H1 (cell line): Measurements from ENCODE around the gene PDRG1. TPM values are rescaled to one million over a fixed set of nuclear protein-coding genes. Genes with fewer than 3 reads are reported as not detected.

Experiments used
- CTCF ChIA-PET: fragments of 300-600 bp; sonication (Branson Sonifier 250); formaldehyde crosslinking; loops from one replicate; lab custom pipeline; 2021; ENCODE audit not compliant: partially characterized antibody; lab: Charles Lee
- POLR2A ChIA-PET: fragments of 300-600 bp; sonication (Branson Sonifier 250); formaldehyde crosslinking; loops from one replicate; lab custom pipeline; 2021; ENCODE audit warnings: inconsistent platforms; ENCODE audit not compliant: partially characterized antibody; lab: Charles Lee
- DNase-seq, 2 experiments: peaks; one replicate each; pipeline versions ENCODE4 v3.0.0 to v3.0.0-alpha.2; 2010 to 2022; ENCODE audit warnings: low spot score in 2 of 2, low read depth in 1 of 2, mixed read lengths in 1 of 2
- FAIRE-seq: peaks from 2 replicates; lab custom pipeline; 2011; peaks lifted over from hg19 to GRCh38; lab: Jason Lieb, UNC
- H2AFZ ChIP-seq: 2 replicates; pipeline ENCODE4 v1.8.1; 2012; ENCODE audit warnings: low read length, inconsistent platforms
- H2AK5ac ChIP-seq: 2 replicates; pipeline ENCODE4 v1.6.1; 2013; ENCODE audit warnings: low read depth, low read length
- H2BK120ac ChIP-seq: replicated peaks from 2 replicates; pipeline ENCODE3; 2013; ENCODE audit warnings: low read depth, low read length, inconsistent platforms
- H2BK12ac ChIP-seq: 2 replicates; pipeline ENCODE4 v1.6.1; 2013; ENCODE audit warnings: low read depth, low read length
- H2BK15ac ChIP-seq: 2 replicates; pipeline ENCODE4 v1.6.1; 2013; ENCODE audit warnings: low read length
- H2BK20ac ChIP-seq: 2 replicates; pipeline ENCODE4 v1.6.1; 2013; ENCODE audit warnings: low read length
- H2BK5ac ChIP-seq: 2 replicates; pipeline ENCODE4 v1.6.1; 2013; ENCODE audit warnings: low read depth, low read length
- H3K14ac ChIP-seq: 2 replicates; pipeline ENCODE4 v1.6.1; 2013; ENCODE audit warnings: inconsistent platforms; ENCODE audit not compliant: insufficient read length
- H3K18ac ChIP-seq: 2 replicates; pipeline ENCODE4 v1.6.1; 2013; ENCODE audit warnings: low read length; ENCODE audit errors: extremely low read depth
- H3K23ac ChIP-seq: 2 replicates; pipeline ENCODE4 v1.6.1; 2013; ENCODE audit warnings: inconsistent platforms; ENCODE audit not compliant: insufficient read length
- H3K23me2 ChIP-seq: 2 replicates; pipeline ENCODE4 v1.6.1; 2013; ENCODE audit warnings: low read depth, low read length
- H3K27ac ChIP-seq: 2 replicates; pipeline ENCODE4 v1.6.1; 2011; ENCODE audit warnings: low read depth, low read length, inconsistent platforms
- H3K27me3 ChIP-seq, 4 experiments: replicated peaks in 1 of 4; 1 replicate in 1 of 4; 2 replicates in 3 of 4; pipeline versions ENCODE4 v1.6.1 to v1.8.1; 2011 to 2013; ENCODE audit warnings: low read length in 3 of 4, mild to moderate bottlenecking in 3 of 4, inconsistent platforms in 2 of 4, mixed read lengths in 2 of 4, moderate library complexity in 1 of 4; ENCODE audit not compliant: control insufficient read depth in 3 of 4, insufficient read depth in 3 of 4; ENCODE audit errors: extremely low read depth in 1 of 4
- H3K36me3 ChIP-seq, 4 experiments: 2 replicates each; pipeline versions ENCODE4 v1.6.1 to v1.8.1; 2011 to 2013; ENCODE audit warnings: mild to moderate bottlenecking in 4 of 4, low read length in 3 of 4, moderate library complexity in 2 of 4, control low read depth in 1 of 4, inconsistent platforms in 1 of 4; ENCODE audit not compliant: insufficient read depth in 4 of 4, control insufficient read depth in 2 of 4
- H3K4ac ChIP-seq: replicated peaks from 2 replicates; pipeline ENCODE3; 2013; ENCODE audit warnings: low read length, low read depth, mixed read lengths, inconsistent platforms; ENCODE audit not compliant: insufficient read length
- H3K4me1 ChIP-seq, 4 experiments: replicated peaks in 1 of 4; 1 replicate in 1 of 4; 2 replicates in 3 of 4; pipeline versions ENCODE4 v1.6.1 to v1.8.1; 2011 to 2013; ENCODE audit warnings: low read length in 3 of 4, inconsistent platforms in 2 of 4, mixed read lengths in 1 of 4; ENCODE audit not compliant: insufficient read depth in 4 of 4, control insufficient read depth in 3 of 4
- H3K4me2 ChIP-seq, 2 experiments: 2 replicates each; pipeline versions ENCODE4 v1.6.1 to v1.8.1; 2011 to 2013; ENCODE audit warnings: low read depth in 2 of 2, low read length in 2 of 2, control low read depth in 1 of 2, inconsistent platforms in 1 of 2, mild to moderate bottlenecking in 1 of 2; ENCODE audit not compliant: insufficient read depth in 1 of 2
- H3K4me3 ChIP-seq, 4 experiments: fragments of 200-600, 300-600 bp in 1 of 4; sonication (generic), shearing (Covaris generic), sonication (Bioruptor Twin) in 1 of 4; 2 replicates each; pipeline versions ENCODE4 v1.5.1 to v1.8.1; 2011 to 2016; ENCODE audit warnings: low read length in 4 of 4, low read depth in 3 of 4, control low read depth in 2 of 4, inconsistent platforms in 2 of 4, mild to moderate bottlenecking in 2 of 4, mixed read lengths in 1 of 4, moderate library complexity in 1 of 4; ENCODE audit not compliant: insufficient read depth in 2 of 4; ENCODE audit errors: extremely low read depth in 1 of 4
- H3K56ac ChIP-seq: replicated peaks from 2 replicates; pipeline ENCODE3; 2013; ENCODE audit warnings: low read depth, mild to moderate bottlenecking, mixed read lengths, low read length, inconsistent platforms; ENCODE audit not compliant: insufficient read length
- H3K79me1 ChIP-seq: 2 replicates; pipeline ENCODE4 v1.6.1; 2013; ENCODE audit warnings: low read depth, low read length, control low read depth
- H3K79me2 ChIP-seq, 2 experiments: 2 replicates each; pipeline versions ENCODE4 v1.6.1 to v1.8.1; 2012 to 2013; ENCODE audit warnings: low read length in 2 of 2, mild to moderate bottlenecking in 2 of 2, inconsistent platforms in 1 of 2; ENCODE audit not compliant: insufficient read depth in 2 of 2, control insufficient read depth in 1 of 2
- H3K9ac ChIP-seq, 4 experiments: replicated peaks in 1 of 4; 1 replicate in 1 of 4; 2 replicates in 3 of 4; pipeline versions ENCODE4 v1.6.1 to v1.8.1; 2011 to 2013; ENCODE audit warnings: low read depth in 3 of 4, low read length in 3 of 4, control low read depth in 2 of 4, mild to moderate bottlenecking in 2 of 4, moderate library complexity in 2 of 4, inconsistent platforms in 1 of 4; ENCODE audit errors: extremely low read depth in 1 of 4
- H3K9me3 ChIP-seq, 2 experiments: 2 replicates each; pipeline versions ENCODE4 v1.6.1 to v1.8.1; 2012 to 2013; ENCODE audit warnings: mild to moderate bottlenecking in 2 of 2, moderate library complexity in 2 of 2, control low read depth in 1 of 2, inconsistent platforms in 1 of 2, low read depth in 1 of 2, low read length in 1 of 2, mixed read lengths in 1 of 2; ENCODE audit not compliant: insufficient read depth in 2 of 2
- H4K20me1 ChIP-seq, 2 experiments: replicated peaks in 1 of 2; 2 replicates each; pipeline versions ENCODE3 to v1.8.1; 2011 to 2013; ENCODE audit warnings: inconsistent platforms in 2 of 2, low read length in 2 of 2, mild to moderate bottlenecking in 1 of 2; ENCODE audit not compliant: insufficient read depth in 2 of 2, control insufficient read depth in 1 of 2
- H4K5ac ChIP-seq: 2 replicates; pipeline ENCODE4 v1.6.1; 2013; ENCODE audit warnings: low read length, low read depth, mixed read lengths, inconsistent platforms; ENCODE audit not compliant: insufficient read length
- H4K8ac ChIP-seq: 2 replicates; pipeline ENCODE4 v1.8.0; 2013; ENCODE audit warnings: mild to moderate bottlenecking, moderate library complexity, low read length, inconsistent platforms; ENCODE audit not compliant: insufficient read depth; ENCODE audit errors: extremely low read depth
- H4K91ac ChIP-seq: replicated peaks from 2 replicates; pipeline ENCODE3; 2013; ENCODE audit warnings: low read length, mixed read lengths, inconsistent platforms; ENCODE audit not compliant: insufficient read length
- FOSL1 ChIP-seq: IDR thresholded peaks from 2 replicates; pipeline ENCODE4 v1.6.1; 2011; ENCODE audit warnings: mild to moderate bottlenecking, low read depth, low read length, moderate library complexity; ENCODE audit not compliant: insufficient read depth
- JUN ChIP-seq: IDR thresholded peaks from 2 replicates; pipeline ENCODE4 v1.6.1; 2011; ENCODE audit warnings: low read depth, mild to moderate bottlenecking, improper control_type of control experiment, low read length
- WGBS, 2 experiments: shearing (Covaris generic) in 1 of 2; methylation state at CpG; one replicate each; pipeline versions ENCODE4 v1.1.6 to v1.1.7; 2013 to 2015; ENCODE audit warnings: low lambda C conversion rate in 2 of 2, mixed read lengths in 2 of 2, inconsistent platforms in 1 of 2, low coverage in 1 of 2, missing lambda C conversion rate in 1 of 2; ENCODE audit not compliant: insufficient replicate concordance in 2 of 2, insufficient coverage in 1 of 2, insufficient read length in 1 of 2; ENCODE audit errors: extremely low coverage in 1 of 2, missing lambda C conversion rate in 1 of 2; 5-methylcytosine and 5-hydroxymethylcytosine counted together
- polyA plus RNA-seq, 7 experiments: library from polyadenylated mRNA; depleted of rRNA in 3 of 7; stranded (reverse) in 5 of 7; unstranded in 2 of 7; fragments of >200 nt in 5 of 7; fragments of 200-250 nt in 2 of 7; gene quantifications; 1 replicate in 5 of 7; 2 replicates in 1 of 7; 4 replicates in 1 of 7; pipeline versions ENCODE4 v1.2.1 to v1.2.3, GENCODE V29; 2011 to 2013; ENCODE audit warnings: missing spikeins in 2 of 7, mixed read lengths in 2 of 7
- total RNA-seq: library from RNA; stranded (reverse); fragmentation: NEBNext Ultra II Directional; extraction: Animal tissue kit (Norgen Biotek cat#: 25700); gene quantifications from 2 replicates; pipeline ENCODE4 v1.2.1, GENCODE V29; 2021

Gene PDRG1
- total and polyA plus RNA-seq, 2 of the 8 experiments (the other 6 are each of a cell fraction or from before 2014, with no cell fraction given), result 14.2 to 20.8 TPM

DNA sequence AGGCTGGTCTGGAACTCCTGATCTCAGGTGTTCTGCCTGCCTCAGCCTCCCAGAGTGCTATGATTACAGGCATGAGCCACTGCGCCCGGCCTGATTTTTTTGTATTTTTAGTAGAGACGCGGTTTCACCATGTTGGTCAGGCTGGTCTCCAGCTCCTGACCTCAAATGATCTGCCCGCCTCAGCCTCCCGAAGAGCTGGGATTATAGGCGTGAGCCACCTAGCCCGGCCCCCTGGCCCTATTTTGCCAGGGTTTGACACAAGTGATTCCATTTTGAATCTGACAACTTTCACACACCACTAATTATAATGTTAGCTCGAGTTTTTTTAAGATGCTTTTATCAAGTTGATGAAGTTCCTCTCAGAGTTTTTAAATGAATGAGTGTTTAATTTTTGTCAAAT, 55.8 kb downstream of the PDRG1 start:
- CTCF ChIA-PET, result interaction anchor here (0.7 to 2.2 kb wide), 2 partner anchors 55 to 289 kb away, joined by 3 to 8 read pairs; partner anchors contain the start of gene PDRG1
- no peak overlapping the region for H2AFZ ChIP-seq
- no peak overlapping the region for H4K8ac ChIP-seq
- no peaks in the 10 kb centered on the region for H4K20me1 ChIP-seq
- WGBS, 2 experiments, result 94% methylated on average over 9 of the region's 9 CpGs; no CpG with 5 or more reads in 1 of the 2 experiments
- POLR2A ChIA-PET, result no interaction called here
- no peak overlapping the region for H2BK5ac ChIP-seq
- no peak overlapping the region for H3K4me3 ChIP-seq
- no peaks in the 10 kb centered on the region for H3K23me2 ChIP-seq
- H4K5ac ChIP-seq, result no peak overlapping the region
- H3K79me2 ChIP-seq, result no peaks in the 10 kb centered on the region
- peaks cover 0 to 2% (median 0%) of the 10 kb centered on the region in 4 experiments; a peak in 2 of 7 replicates for H3K27me3 ChIP-seq
- no peaks in the 10 kb centered on the region for H3K79me1 ChIP-seq
- H2BK15ac ChIP-seq, result no peak overlapping the region
- no peak for DNase-seq
- H2AK5ac ChIP-seq, result no peak overlapping the region
- no peak overlapping the region for H4K91ac ChIP-seq
- H3K56ac ChIP-seq, result no peak overlapping the region
- no peaks in the 10 kb centered on the region for H3K4me1 ChIP-seq
- no peaks in the 10 kb centered on the region for H3K9me3 ChIP-seq
- no peak overlapping the region for H2BK20ac ChIP-seq
- H2BK12ac ChIP-seq, result no peak overlapping the region
- no peak overlapping the region for H3K14ac ChIP-seq
- no peak overlapping the region for H3K9ac ChIP-seq
- H3K27ac ChIP-seq, result no peak overlapping the region
- no peak overlapping the region for H2BK120ac ChIP-seq
- no peak overlapping the region for H3K18ac ChIP-seq
- H3K23ac ChIP-seq, result no peak overlapping the region
- H3K4ac ChIP-seq, result no peak overlapping the region
- FAIRE-seq, result no peak
- no peaks in the 10 kb centered on the region for H3K36me3 ChIP-seq
- no peak overlapping the region for H3K4me2 ChIP-seq
- TF ChIP-seq JUN (no peak), FOSL1 (no peak)
